HEK293T (cell line): ENCODE measurements around the gene DMD.
A peak's percentile ranks its signal among the peaks of the same experiment; 100 is the strongest.

Experiments
- CTCF ChIA-PET: fragments of 350-600 bp; formaldehyde crosslinking; extraction: SDS; loops from one replicate; lab custom pipeline; 2021; ENCODE audit warnings: antibody characterized with exemption, inconsistent platforms; lab: Yijun Ruan, JAX
- POLR2A ChIA-PET: fragments of 350-600 bp; formaldehyde crosslinking; extraction: SDS; loops from one replicate; lab custom pipeline; 2020; ENCODE audit warnings: antibody characterized with exemption, inconsistent platforms; lab: Yijun Ruan, JAX
- DNase-seq: peaks from one replicate; pipeline ENCODE4 v3.0.0; 2012; ENCODE audit warnings: mixed read lengths; ENCODE audit errors: extremely low spot score
- ARNT ChIP-seq: fragments of 450-650 bp; IDR thresholded peaks from 2 replicates; pipeline ENCODE4 v1.6.1; 2017; ENCODE audit warnings: mild to moderate bottlenecking
- BHLHE40 ChIP-seq: fragments of 450-650 bp; IDR thresholded peaks from 2 replicates; pipeline ENCODE4 v1.6.1; 2016; ENCODE audit warnings: mild to moderate bottlenecking, moderate library complexity, borderline replicate concordance
- CTBP1 ChIP-seq: fragments of 450-650 bp; IDR thresholded peaks from 2 replicates; pipeline ENCODE4 v1.6.1; 2016; ENCODE audit warnings: borderline replicate concordance
- ELF4 ChIP-seq: fragments of 450-650 bp; IDR thresholded peaks from 2 replicates; pipeline ENCODE4 v1.6.1; 2017; ENCODE audit warnings: antibody characterized with exemption
- FOXA1 ChIP-seq: fragments of 450-650 bp; IDR thresholded peaks from 2 replicates; pipeline ENCODE4 v1.6.1; 2016; ENCODE audit warnings: mild to moderate bottlenecking
- FOXK2 ChIP-seq: fragments of 450-650 bp; IDR thresholded peaks from 2 replicates; pipeline ENCODE4 v1.6.1; 2016; ENCODE audit warnings: mild to moderate bottlenecking
- FOXM1 ChIP-seq: fragments of 450-650 bp; IDR thresholded peaks from 2 replicates; pipeline ENCODE4 v1.6.1; 2017; ENCODE audit warnings: mild to moderate bottlenecking, borderline replicate concordance
- HDGF ChIP-seq: fragments of 450-650 bp; IDR thresholded peaks from 2 replicates; pipeline ENCODE4 v1.6.1; 2017; ENCODE audit warnings: antibody characterized with exemption, borderline replicate concordance
- L3MBTL2 ChIP-seq: fragments of 450-650 bp; conservative IDR thresholded peaks from 2 replicates; pipeline ENCODE4 v1.6.1; 2016; ENCODE audit warnings: mild to moderate bottlenecking
- LEF1 ChIP-seq: fragments of 450-650 bp; IDR thresholded peaks from 2 replicates; pipeline ENCODE4 v1.6.1; 2017; ENCODE audit warnings: mild to moderate bottlenecking, borderline replicate concordance
- NFRKB ChIP-seq: fragments of 450-650 bp; IDR thresholded peaks from 2 replicates; pipeline ENCODE4 v1.6.1; 2016; ENCODE audit warnings: mild to moderate bottlenecking, moderate library complexity
- PKNOX1 ChIP-seq: fragments of 450-650 bp; IDR thresholded peaks from 2 replicates; pipeline ENCODE4 v1.6.1; 2016
- SP1 ChIP-seq: fragments of 450-650 bp; IDR thresholded peaks from 2 replicates; pipeline ENCODE4 v1.6.1; 2017
- SUZ12 ChIP-seq: fragments of 450-650 bp; IDR thresholded peaks from 2 replicates; pipeline ENCODE4 v1.6.1; 2016; ENCODE audit warnings: mild to moderate bottlenecking
- TARDBP ChIP-seq: fragments of 450-650 bp; IDR thresholded peaks from 2 replicates; pipeline ENCODE4 v1.6.1; 2016
- ZNF384 ChIP-seq: fragments of 450-650 bp; IDR thresholded peaks from 2 replicates; pipeline ENCODE4 v1.6.1; 2016

DMD gene

GRCh38 chrX:31443654-31444053 is 1767.7 kb downstream of the DMD start:
- POLR2A ChIA-PET: no interaction called here
- TF ChIP-seq SP1: no peak
- TF ChIP-seq FOXA1: no peak
- no peak for TF ChIP-seq ELF4
- TF ChIP-seq NFRKB: no peak
- no peak for TF ChIP-seq SUZ12
- no peak for TF ChIP-seq CTBP1
- TF ChIP-seq FOXM1: no peak
- TF ChIP-seq FOXK2: no peak
- CTCF ChIA-PET: no interaction called here
- no peak for DNase-seq

GRCh38 chrX:31440546-31440945 is 1770.8 kb downstream of the DMD start:
- ChIA-PET POLR2A (no interaction called here), CTCF (no interaction called here)
- DNase-seq: no peak
- TF ChIP-seq ELF4: no peak
- no peak for TF ChIP-seq NFRKB
- TF ChIP-seq CTBP1: no peak
- TF ChIP-seq LEF1: no peak
- TF ChIP-seq SP1: no peak
- no peak for TF ChIP-seq ZNF384
- TF ChIP-seq HDGF: no peak
- TF ChIP-seq TARDBP: no peak
- TF ChIP-seq L3MBTL2: no peak
- TF ChIP-seq FOXA1: no peak

GRCh38 chrX:31436424-31436823 is 1774.9 kb downstream of the DMD start:
- TF ChIP-seq SUZ12: no peak
- no peak for TF ChIP-seq FOXA1
- TF ChIP-seq SP1: no peak
- no peak for TF ChIP-seq HDGF
- no peak for TF ChIP-seq TARDBP
- no peak for TF ChIP-seq L3MBTL2
- no peak for TF ChIP-seq BHLHE40
- TF ChIP-seq ARNT: no peak
- CTCF ChIA-PET: no interaction called here
- POLR2A ChIA-PET: no interaction called here
- no peak for DNase-seq

- TF ChIP-seq FOXK2 (no peak), CTBP1 (no peak)
- ChIA-PET CTCF (no interaction called here), POLR2A (no interaction called here)
- peak; percentile 49 for DNase-seq
Observed at GRCh38 chrX:31435592-31435991, 1775.8 kb downstream of the DMD start.

- POLR2A ChIA-PET: no interaction called here
Observed at GRCh38 chrX:31433856-31434255, 1777.5 kb downstream of the DMD start.

GRCh38 chrX:31429915-31430314 is 1781.4 kb downstream of the DMD start:
- CTCF ChIA-PET: interaction anchor here (0.5 kb wide), 1 partner anchor 228 kb away, joined by 3 read pairs; no protein-coding TSS in a partner anchor
- no peak for DNase-seq
- POLR2A ChIA-PET: no interaction called here
- TF ChIP-seq FOXK2: no peak
- no peak for TF ChIP-seq NFRKB
- no peak for TF ChIP-seq ZNF384
- no peak for TF ChIP-seq CTBP1
- TF ChIP-seq SUZ12: no peak
- TF ChIP-seq FOXM1: no peak
- no peak for TF ChIP-seq HDGF
- no peak for TF ChIP-seq PKNOX1
- TF ChIP-seq L3MBTL2: no peak
- no peak for TF ChIP-seq TARDBP
- TF ChIP-seq ARNT: no peak
- no peak for TF ChIP-seq LEF1
- no peak for TF ChIP-seq SP1
- no peak for TF ChIP-seq BHLHE40
- TF ChIP-seq FOXA1: no peak
- TF ChIP-seq ELF4: no peak

More at GRCh38 chrX:31433856-31434255, 1777.5 kb downstream of the DMD start:
- TF ChIP-seq ZNF384: no peak
- TF ChIP-seq L3MBTL2: no peak
- TF ChIP-seq LEF1: no peak
- TF ChIP-seq SUZ12: no peak
- no peak for TF ChIP-seq BHLHE40
- no peak for TF ChIP-seq CTBP1
- TF ChIP-seq NFRKB: no peak
- no peak for TF ChIP-seq FOXK2
- TF ChIP-seq HDGF: no peak
- no peak for TF ChIP-seq SP1
- TF ChIP-seq PKNOX1: no peak
- TF ChIP-seq ELF4: no peak
- no peak for DNase-seq
- CTCF ChIA-PET: no interaction called here

GRCh38 chrX:31423609-31424189 is 1787.7 kb downstream of the DMD start:
- ChIA-PET POLR2A (no interaction called here), CTCF (interaction anchor here (0.7 to 1.4 kb wide), 2 partner anchors 121 to 210 kb away, joined by 3 to 4 read pairs; no protein-coding TSS in a partner anchor)
- peak; percentile 50 for DNase-seq
- TF ChIP-seq FOXK2 (no peak), L3MBTL2 (no peak)

- TF ChIP-seq PKNOX1: no peak
- no peak for TF ChIP-seq SP1
- no peak for TF ChIP-seq LEF1
- TF ChIP-seq SUZ12: no peak
- TF ChIP-seq FOXA1: no peak
- no peak for TF ChIP-seq TARDBP
- no peak for TF ChIP-seq FOXK2
- TF ChIP-seq NFRKB: no peak
- CTCF ChIA-PET: no interaction called here
- POLR2A ChIA-PET: no interaction called here
- DNase-seq: no peak
Observed at GRCh38 chrX:31421441-31421840, 1789.9 kb downstream of the DMD start.
